GM13976 (cell line): ENCODE measurements around the gene SNCAIP.

ENCODE experiments used
- DNase-seq: peaks from one replicate; pipeline ENCODE4 v3.0.0; 2012; ENCODE audit warnings: low spot score
- in situ Hi-C: fragments of 300-500 bp; cut with MboI; formaldehyde crosslinking; loops from one replicate; pipeline ENCODE4 v1.12.0; 2022; ENCODE audit warnings: low sequenced_read_pairs, mixed read lengths, inconsistent platforms; ENCODE audit not compliant: unreplicated experiment
- TF ChIP-seq, protein P1 (sequence below): IDR thresholded peaks from 2 replicates; pipeline ENCODE4 v1.5.1; 2012; ENCODE audit warnings: borderline replicate concordance, mild to moderate bottlenecking; ENCODE audit not compliant: insufficient read depth; ENCODE audit errors: extremely low read depth, missing control alignments, control extremely low read depth

SNCAIP gene

GRCh38 chr5:122311961-122312590 lies at the start of gene SNCAIP:
Gene SNCAIP, plus strand, starts transcription at chr5:122312237. Its CDS starts 78,898 bp downstream, at chr5:122391135.
- in situ Hi-C loops: no loop called here
- TF ChIP-seq, protein P1, sequence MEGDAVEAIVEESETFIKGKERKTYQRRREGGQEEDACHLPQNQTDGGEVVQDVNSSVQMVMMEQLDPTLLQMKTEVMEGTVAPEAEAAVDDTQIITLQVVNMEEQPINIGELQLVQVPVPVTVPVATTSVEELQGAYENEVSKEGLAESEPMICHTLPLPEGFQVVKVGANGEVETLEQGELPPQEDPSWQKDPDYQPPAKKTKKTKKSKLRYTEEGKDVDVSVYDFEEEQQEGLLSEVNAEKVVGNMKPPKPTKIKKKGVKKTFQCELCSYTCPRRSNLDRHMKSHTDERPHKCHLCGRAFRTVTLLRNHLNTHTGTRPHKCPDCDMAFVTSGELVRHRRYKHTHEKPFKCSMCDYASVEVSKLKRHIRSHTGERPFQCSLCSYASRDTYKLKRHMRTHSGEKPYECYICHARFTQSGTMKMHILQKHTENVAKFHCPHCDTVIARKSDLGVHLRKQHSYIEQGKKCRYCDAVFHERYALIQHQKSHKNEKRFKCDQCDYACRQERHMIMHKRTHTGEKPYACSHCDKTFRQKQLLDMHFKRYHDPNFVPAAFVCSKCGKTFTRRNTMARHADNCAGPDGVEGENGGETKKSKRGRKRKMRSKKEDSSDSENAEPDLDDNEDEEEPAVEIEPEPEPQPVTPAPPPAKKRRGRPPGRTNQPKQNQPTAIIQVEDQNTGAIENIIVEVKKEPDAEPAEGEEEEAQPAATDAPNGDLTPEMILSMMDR: no peak
- DNase-seq: peak; percentile 69

DNA sequence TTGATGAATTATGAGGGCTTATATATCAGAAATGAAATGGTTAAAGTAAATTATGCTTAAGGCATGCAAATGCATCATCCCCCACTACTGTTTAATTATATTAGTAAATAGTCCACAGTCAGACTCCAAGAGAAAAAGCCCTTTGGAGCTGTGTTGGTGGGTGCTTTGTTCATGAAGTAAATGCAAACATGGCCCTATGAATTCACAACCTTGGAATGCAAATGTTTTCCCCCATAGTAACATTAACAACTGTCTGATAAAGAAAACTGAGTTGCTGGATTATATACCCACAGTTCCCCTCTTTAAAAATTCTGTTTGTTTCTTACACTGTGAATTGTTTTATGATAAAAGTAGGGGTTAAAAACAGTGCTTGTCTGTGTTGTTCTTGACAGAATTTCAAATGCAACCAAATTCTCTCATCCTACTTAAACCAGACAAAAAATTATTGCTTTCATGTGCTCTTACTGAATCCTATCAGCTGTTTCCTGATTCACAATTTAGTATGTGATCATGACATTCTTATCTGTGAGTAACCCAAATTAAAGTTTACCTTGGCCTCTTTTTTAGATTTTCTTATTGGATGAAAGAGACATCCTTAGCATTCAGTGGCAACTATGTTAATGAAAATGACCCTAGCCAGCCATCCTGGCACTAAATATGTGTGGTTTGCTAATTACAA lies 48.5 kb upstream of the SNCAIP start:
- in situ Hi-C loops: no loop called here
- TF ChIP-seq, protein P1: no peak
- no peak for DNase-seq

DNA sequence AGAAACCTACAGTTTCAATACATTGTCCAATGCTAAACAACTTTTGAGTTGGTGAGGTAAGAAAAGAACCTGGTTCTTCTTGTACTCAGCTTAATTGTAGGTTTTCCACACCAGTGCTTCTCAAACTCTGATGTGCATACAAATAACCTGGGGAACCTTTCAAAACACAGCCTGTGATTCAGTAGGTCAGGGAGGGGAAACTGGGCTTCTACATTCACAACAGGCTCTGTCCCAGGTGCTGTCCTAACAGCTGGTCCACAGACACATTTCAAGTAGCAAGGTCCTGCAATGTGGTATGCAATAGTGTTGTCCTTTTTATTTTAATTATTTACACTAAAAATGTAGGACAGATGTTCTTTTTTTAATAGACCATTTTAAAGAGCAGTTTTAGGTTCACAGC lies 47.4 kb upstream of the SNCAIP start:
- DNase-seq: no peak
- in situ Hi-C loops: no loop called here
- TF ChIP-seq, protein P1: no peak

GRCh38 chr5:122267185-122267584 lies 44.9 kb upstream of the SNCAIP start:
- in situ Hi-C loops: no loop called here

DNA sequence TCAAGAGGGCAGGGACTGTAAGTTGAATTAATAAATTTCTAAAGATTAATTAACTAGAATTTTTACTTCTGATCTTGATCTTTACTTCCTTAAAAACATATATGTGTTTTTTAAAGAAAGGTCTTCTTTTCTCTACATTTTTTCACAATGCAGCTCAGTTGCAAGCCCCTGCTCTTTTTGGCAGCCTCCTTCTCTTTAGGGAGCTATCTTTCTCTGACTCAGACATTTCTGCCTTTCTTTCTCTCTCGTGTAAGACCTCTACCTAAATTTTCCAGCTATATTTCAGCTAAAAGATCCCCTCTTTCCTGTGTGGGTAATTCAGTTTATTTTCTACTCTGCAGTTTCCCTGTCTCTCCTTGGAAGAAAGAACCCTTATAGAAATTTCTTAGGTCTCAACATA lies 38.3 kb upstream of the SNCAIP start:
- in situ Hi-C loops: no loop called here
- TF ChIP-seq, protein P1: no peak

More at GRCh38 chr5:122267185-122267584, 44.9 kb upstream of the SNCAIP start:
- TF ChIP-seq, protein P1: no peak
- no peak for DNase-seq

GRCh38 chr5:122283592-122283991 lies 28.4 kb upstream of the SNCAIP start:
- DNase-seq: no peak
- TF ChIP-seq, protein P1: no peak
- in situ Hi-C loops: no loop called here

More for the DNA sequence above, 38.3 kb upstream of the SNCAIP start:
- no peak for DNase-seq
